Neural cell (in vitro differentiated cells): ENCODE measurements around the gene PLIN1.

Source experiments
- EZH2 ChIP-seq: fragments of 200-600, 300-800 bp; shearing (Covaris generic), sonication (generic); IDR thresholded peaks from 2 replicates; pipeline ENCODE4 v1.6.1; 2014; ENCODE audit warnings: antibody characterized with exemption, low read length, borderline replicate concordance, mild to moderate bottlenecking; ENCODE audit not compliant: insufficient read depth, poor library complexity, severe bottlenecking
- SMC3 ChIP-seq: fragments of 450-650 bp; conservative IDR thresholded peaks from 2 replicates; pipeline ENCODE4 v1.6.1; 2014; ENCODE audit warnings: antibody characterized with exemption, mild to moderate bottlenecking, moderate library complexity; ENCODE audit not compliant: poor library complexity
- TF ChIP-seq, protein P1 (sequence below): fragments of 450-650 bp; IDR thresholded peaks from 2 replicates; pipeline ENCODE4 v1.5.1; 2014; ENCODE audit warnings: antibody characterized with exemption, mild to moderate bottlenecking, moderate library complexity; ENCODE audit not compliant: poor library complexity, severe bottlenecking

DNA sequence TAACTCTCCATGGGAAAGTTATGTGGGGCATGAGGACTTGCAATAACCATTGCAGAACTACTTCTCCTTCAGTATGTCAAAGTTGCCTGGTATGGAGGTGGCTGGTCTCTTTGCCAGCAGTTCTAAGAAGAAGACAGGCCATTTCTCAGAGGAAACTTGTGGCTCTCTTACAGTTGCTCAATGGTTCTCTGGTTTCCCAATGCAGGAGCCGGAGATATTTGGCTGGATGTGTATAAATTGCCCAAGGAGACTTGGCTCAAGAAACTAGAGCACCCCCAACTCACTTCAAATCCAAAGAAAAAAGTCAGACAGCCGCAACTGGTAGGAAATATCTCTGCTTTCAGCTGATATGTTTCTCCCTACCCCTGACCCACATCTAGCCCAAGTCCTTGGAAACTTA lies 35.6 kb upstream of the PLIN1 start:
- no peak for TF ChIP-seq EZH2
- TF ChIP-seq SMC3: no peak
- TF ChIP-seq, protein P1, sequence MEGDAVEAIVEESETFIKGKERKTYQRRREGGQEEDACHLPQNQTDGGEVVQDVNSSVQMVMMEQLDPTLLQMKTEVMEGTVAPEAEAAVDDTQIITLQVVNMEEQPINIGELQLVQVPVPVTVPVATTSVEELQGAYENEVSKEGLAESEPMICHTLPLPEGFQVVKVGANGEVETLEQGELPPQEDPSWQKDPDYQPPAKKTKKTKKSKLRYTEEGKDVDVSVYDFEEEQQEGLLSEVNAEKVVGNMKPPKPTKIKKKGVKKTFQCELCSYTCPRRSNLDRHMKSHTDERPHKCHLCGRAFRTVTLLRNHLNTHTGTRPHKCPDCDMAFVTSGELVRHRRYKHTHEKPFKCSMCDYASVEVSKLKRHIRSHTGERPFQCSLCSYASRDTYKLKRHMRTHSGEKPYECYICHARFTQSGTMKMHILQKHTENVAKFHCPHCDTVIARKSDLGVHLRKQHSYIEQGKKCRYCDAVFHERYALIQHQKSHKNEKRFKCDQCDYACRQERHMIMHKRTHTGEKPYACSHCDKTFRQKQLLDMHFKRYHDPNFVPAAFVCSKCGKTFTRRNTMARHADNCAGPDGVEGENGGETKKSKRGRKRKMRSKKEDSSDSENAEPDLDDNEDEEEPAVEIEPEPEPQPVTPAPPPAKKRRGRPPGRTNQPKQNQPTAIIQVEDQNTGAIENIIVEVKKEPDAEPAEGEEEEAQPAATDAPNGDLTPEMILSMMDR: no peak
